ENCODE data around the gene CAMKV. TPM values are rescaled to one million over a fixed set of nuclear protein-coding genes. Genes with fewer than 3 reads are reported as not detected.

CAMKV gene
- total RNA-seq, 1 donor from 2014 or later: 12.1 TPM

DNA sequence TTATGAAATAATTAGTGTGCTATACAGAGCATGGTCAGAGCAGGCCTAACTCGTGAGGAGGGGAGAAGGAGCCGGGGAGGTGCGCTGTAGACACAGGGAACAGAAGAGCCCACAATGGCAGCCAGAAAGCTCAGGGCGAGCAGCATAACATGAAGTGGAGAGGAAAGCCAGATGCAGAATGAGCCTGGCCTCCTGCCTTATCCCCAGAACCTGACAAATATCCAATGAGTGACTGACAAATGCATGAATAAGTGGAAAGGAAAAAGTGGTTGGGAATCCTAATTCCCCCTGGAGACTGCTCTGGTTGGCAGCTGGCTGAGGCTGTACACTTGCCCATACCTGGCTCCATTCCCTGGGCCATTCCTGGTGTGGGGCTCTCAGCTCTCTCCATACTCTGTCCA is 43.2 kb upstream of the CAMKV start:
- H3K4me2 ChIP-seq: no peak overlapping the region
- TF ChIP-seq, protein P1, sequence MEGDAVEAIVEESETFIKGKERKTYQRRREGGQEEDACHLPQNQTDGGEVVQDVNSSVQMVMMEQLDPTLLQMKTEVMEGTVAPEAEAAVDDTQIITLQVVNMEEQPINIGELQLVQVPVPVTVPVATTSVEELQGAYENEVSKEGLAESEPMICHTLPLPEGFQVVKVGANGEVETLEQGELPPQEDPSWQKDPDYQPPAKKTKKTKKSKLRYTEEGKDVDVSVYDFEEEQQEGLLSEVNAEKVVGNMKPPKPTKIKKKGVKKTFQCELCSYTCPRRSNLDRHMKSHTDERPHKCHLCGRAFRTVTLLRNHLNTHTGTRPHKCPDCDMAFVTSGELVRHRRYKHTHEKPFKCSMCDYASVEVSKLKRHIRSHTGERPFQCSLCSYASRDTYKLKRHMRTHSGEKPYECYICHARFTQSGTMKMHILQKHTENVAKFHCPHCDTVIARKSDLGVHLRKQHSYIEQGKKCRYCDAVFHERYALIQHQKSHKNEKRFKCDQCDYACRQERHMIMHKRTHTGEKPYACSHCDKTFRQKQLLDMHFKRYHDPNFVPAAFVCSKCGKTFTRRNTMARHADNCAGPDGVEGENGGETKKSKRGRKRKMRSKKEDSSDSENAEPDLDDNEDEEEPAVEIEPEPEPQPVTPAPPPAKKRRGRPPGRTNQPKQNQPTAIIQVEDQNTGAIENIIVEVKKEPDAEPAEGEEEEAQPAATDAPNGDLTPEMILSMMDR (IDR thresholded peaks at IDR 0.05): no peak
- TF ChIP-seq EZH2phosphoT487 (IDR thresholded peaks at IDR 0.05) (no peak), EZH2 (IDR thresholded peaks at IDR 0.05) (no peak)
- H3K9me3 Mint-ChIP-seq: no peaks in the 10 kb centered on the region

DNA sequence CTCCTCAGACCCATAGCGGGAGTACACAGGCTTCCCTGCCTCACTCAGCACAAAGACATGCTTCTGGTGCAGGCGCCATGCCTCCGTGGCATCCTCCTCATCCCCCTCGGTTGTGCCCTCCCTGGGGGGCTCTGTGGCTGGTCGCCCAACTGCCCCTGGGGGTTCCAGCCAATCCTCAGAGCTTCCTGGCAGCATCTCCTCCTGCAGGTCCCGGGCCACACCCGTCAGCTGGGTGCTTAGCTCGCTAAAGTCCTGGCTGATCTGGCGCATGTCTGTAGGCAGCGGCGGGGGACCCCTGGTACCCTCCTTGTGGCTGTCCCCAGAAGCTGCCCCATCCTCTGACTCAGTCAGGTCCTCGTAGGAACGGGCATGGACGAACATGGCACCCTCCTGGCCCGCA is 41.9 kb upstream of the CAMKV start:
- Histone ChIP-seq H3K4me2 (no peak overlapping the region), H3K27me3 (peaks cover 10% of the 10 kb centered on the region), H3K4me3 (no peak overlapping the region), H4K20me1 (ENCODE audit: low read depth) (no peaks in the 10 kb centered on the region), H3K27ac (no peak overlapping the region), H3K9me3 (ENCODE audit: low read depth) (no peaks in the 10 kb centered on the region), H3K79me2 (ENCODE audit: low read depth) (no peaks in the 10 kb centered on the region), H3K4me1 (no peaks in the 10 kb centered on the region), H3K9ac (no peak overlapping the region), H2AFZ (replicated peaks) (no peak overlapping the region), H3K36me3 (no peaks in the 10 kb centered on the region), H3F3A (ENCODE audit: low read depth) (peaks cover 11% of the 10 kb centered on the region)
- Mint-ChIP-seq H3K4me1 (peaks cover 3% of the 10 kb centered on the region), H3K9me3 (no peaks in the 10 kb centered on the region), H3K27me3 (ENCODE audit: insufficient read depth, low read depth) (peaks cover 4% of the 10 kb centered on the region), H3K4me3 (no peak overlapping the region), H3K27ac (no peak overlapping the region), H3K36me3 (peaks cover 5% of the 10 kb centered on the region)
- DNase-seq (ENCODE audit: low spot score): no peak
- TF ChIP-seq EZH2phosphoT487 (IDR thresholded peaks at IDR 0.05) (no peak), EZH2 (IDR thresholded peaks at IDR 0.05) (no peak)
- TF ChIP-seq, protein P1 (IDR thresholded peaks at IDR 0.05): no peak

More for the DNA sequence above, 43.2 kb upstream of the CAMKV start:
- H3K9ac ChIP-seq: no peak overlapping the region
- no peaks in the 10 kb centered on the region for H3K79me2 ChIP-seq (ENCODE audit: low read depth)
- peaks cover 4% of the 10 kb centered on the region for H3K27me3 Mint-ChIP-seq (ENCODE audit: insufficient read depth, low read depth)
- peaks cover 3% of the 10 kb centered on the region for H3K4me1 Mint-ChIP-seq
- no peaks in the 10 kb centered on the region for H3K36me3 ChIP-seq
- H3F3A ChIP-seq (ENCODE audit: low read depth): peaks cover 11% of the 10 kb centered on the region
- DNase-seq (ENCODE audit: low spot score): no peak
- no peaks in the 10 kb centered on the region for H3K9me3 ChIP-seq (ENCODE audit: low read depth)
- no peak overlapping the region for H3K4me3 Mint-ChIP-seq
- H3K27ac Mint-ChIP-seq: no peak overlapping the region
- H3K4me1 ChIP-seq: no peaks in the 10 kb centered on the region
- H2AFZ ChIP-seq (replicated peaks): no peak overlapping the region
- peaks cover 10% of the 10 kb centered on the region for H3K27me3 ChIP-seq
- H3K4me3 ChIP-seq: no peak overlapping the region
- H3K36me3 Mint-ChIP-seq: peaks cover 5% of the 10 kb centered on the region
- H4K20me1 ChIP-seq (ENCODE audit: low read depth): no peaks in the 10 kb centered on the region
- H3K27ac ChIP-seq: no peak overlapping the region

DNA sequence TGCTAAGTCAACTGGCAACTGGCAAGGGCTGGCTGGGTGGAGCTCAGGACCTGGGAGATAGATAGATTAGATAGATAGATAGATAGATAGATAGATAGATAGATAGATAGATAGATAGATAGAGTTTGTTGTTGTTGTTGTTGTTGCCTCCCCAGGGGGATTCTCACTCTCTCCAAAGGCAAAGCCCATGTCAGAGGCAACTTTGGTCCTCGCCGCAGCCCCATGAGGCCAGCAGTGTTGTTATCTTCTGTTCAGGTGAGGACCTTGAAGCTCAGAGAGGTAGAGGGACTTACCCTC is 41.4 kb upstream of the CAMKV start:
- Histone ChIP-seq H3K27me3 (peaks cover 10% of the 10 kb centered on the region), H3K9me3 (ENCODE audit: low read depth) (no peaks in the 10 kb centered on the region), H3K79me2 (ENCODE audit: low read depth) (no peaks in the 10 kb centered on the region), H3K27ac (no peak overlapping the region), H3K36me3 (no peaks in the 10 kb centered on the region), H3K4me1 (peaks cover 1% of the 10 kb centered on the region), H2AFZ (replicated peaks) (no peak overlapping the region), H3K9ac (no peak overlapping the region), H3K4me3 (no peak overlapping the region), H3F3A (ENCODE audit: low read depth) (peaks cover 11% of the 10 kb centered on the region), H3K4me2 (peak overlapping the region; percentile 69), H4K20me1 (ENCODE audit: low read depth) (no peaks in the 10 kb centered on the region)
- TF ChIP-seq EZH2phosphoT487 (IDR thresholded peaks at IDR 0.05): no peak
- TF ChIP-seq, protein P1 (IDR thresholded peaks at IDR 0.05): no peak
- TF ChIP-seq EZH2 (IDR thresholded peaks at IDR 0.05): no peak
- Mint-ChIP-seq H3K36me3 (peaks cover 5% of the 10 kb centered on the region), H3K27ac (no peak overlapping the region), H3K4me3 (no peak overlapping the region), H3K27me3 (ENCODE audit: insufficient read depth, low read depth) (peaks cover 4% of the 10 kb centered on the region), H3K4me1 (peaks cover 5% of the 10 kb centered on the region), H3K9me3 (no peaks in the 10 kb centered on the region)
- no peak for DNase-seq (ENCODE audit: low spot score)
